Measurements from ENCODE around the gene C2orf42.
"Not testable (repeated sequence)": the region's sequence is repeated elsewhere in the genome, so short reads cannot be mapped to it uniquely, and the experiment has no call there.

The C2orf42 gene

GRCh38 chr2:70190418-70191243 is at the start of gene C2orf42:
TSS of gene C2orf42 (minus strand) at chr2:70191019. CDS start at chr2:70181985, 9,034 bp downstream.
- DNase-seq (ENCODE audit: low spot score) = peak; percentile 98

DNA sequence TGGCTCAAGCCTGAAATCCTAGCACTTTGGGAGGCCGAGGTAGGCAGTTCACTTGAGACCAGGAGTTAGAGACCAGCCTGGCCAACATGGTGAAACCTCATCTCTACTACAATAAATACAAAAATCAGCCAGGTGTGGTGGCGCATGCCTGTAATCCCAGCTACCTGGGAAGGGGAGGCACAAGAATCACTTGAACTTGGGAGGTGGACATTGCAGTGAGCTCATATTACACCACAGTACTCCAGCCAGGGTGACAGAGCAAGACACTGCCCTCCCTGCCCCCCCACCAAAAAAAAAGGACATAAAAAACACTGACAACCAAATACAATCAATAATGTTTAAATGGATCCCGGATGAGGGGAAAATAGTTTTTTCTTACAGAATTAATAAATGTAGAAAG is 49.8 kb upstream of the C2orf42 start:
- DNase-seq (ENCODE audit: low spot score) = no peak

- no peak for DNase-seq (ENCODE audit: low spot score)
Measured at GRCh38 chr2:70233926-70234325, 43.1 kb upstream of the C2orf42 start.

DNA sequence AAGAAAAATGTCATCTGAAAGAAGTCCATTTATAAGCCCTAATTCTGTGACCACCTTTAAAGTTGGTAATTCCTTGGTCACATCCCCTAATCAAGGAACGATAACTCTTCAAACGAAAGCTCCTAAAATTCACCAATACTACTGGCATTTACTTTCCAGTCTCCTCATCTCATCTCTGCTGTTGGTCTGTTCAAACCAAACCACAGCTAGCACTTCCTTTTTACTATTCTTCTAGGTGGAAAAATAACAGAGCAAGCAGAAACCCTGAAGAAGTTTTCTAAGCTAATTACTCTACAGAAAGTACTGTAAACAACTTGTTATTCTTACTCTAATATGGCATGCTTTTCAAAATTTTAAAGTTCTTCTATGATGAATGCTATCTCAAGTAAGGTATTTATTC is 36.0 kb upstream of the C2orf42 start:
- no peak for DNase-seq (ENCODE audit: low spot score)

DNA sequence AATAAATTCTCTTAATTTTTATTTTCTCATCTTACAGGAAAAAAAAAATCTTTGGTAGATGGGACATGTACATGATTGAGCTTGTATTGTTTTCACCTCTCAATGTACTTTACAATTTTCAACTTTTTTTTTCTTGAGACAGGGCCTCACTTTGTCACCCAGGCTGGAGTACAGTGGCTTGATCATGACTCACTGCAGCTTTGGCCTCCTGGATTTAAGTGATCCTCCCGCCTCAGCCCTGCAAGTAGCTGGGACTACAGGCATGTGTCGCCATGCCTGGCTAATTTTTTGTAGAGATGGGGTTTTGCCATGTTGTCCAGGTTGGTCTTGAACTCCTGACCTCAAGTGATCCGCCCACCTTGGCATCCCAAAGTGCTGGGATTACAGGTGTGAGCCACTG is 32.5 kb upstream of the C2orf42 start:
- not testable (repeated sequence) for DNase-seq (ENCODE audit: low spot score)

GRCh38 chr2:70214953-70215549 is 24.2 kb upstream of the C2orf42 start:
- peak; percentile 79 for DNase-seq (ENCODE audit: low spot score)

- DNase-seq (ENCODE audit: low spot score) = no peak
Measured at GRCh38 chr2:70214365-70214764, 23.5 kb upstream of the C2orf42 start.

- no peak for DNase-seq (ENCODE audit: low spot score)
Measured at GRCh38 chr2:70212298-70212932, 21.6 kb upstream of the C2orf42 start.

- no peak for DNase-seq (ENCODE audit: low spot score)
Measured at GRCh38 chr2:70211595-70211994, 20.8 kb upstream of the C2orf42 start.

DNA sequence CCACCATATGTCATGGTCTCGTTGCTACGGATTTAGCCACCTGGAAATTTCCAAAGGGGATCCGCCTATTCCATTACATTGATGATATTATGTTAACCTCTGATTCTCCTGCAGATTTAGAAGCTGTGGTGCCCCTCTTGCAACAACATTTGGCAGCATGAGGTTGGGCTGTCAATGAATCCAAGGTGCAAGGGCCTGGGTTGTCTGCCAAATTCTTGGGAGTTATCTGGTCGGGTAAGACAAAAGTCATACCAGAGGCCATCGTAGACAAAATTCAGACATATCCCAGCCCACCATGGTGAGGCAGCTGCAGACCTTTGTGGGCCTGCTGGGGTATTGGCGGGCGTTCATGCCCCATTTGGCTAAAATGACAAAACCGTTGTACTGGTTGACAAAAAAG is 13.6 kb upstream of the C2orf42 start:
- no peak for DNase-seq (ENCODE audit: low spot score)

DNA sequence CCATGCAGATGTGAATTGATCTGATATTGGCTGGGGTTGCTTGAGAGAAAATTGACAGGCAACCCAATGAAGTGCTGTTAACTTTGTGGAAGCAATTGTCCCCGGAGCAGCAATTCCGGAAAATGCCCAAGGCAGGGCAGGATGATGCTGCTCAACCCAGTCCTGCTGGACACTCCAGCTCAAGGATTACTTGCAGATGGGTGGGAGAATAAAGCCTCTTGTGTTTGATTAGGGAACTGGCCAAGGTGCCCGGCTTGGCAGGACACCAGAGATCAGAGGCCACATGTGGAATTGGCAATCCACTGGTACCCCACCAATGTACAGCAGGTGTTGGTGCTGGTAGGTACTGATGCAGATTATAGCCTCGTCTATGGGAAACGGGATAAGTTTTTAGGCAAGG is 12.3 kb upstream of the C2orf42 start:
- no peak for DNase-seq (ENCODE audit: low spot score)

GRCh38 chr2:70202236-70202806 is 11.5 kb upstream of the C2orf42 start:
- DNase-seq (ENCODE audit: low spot score) = no peak

DNA sequence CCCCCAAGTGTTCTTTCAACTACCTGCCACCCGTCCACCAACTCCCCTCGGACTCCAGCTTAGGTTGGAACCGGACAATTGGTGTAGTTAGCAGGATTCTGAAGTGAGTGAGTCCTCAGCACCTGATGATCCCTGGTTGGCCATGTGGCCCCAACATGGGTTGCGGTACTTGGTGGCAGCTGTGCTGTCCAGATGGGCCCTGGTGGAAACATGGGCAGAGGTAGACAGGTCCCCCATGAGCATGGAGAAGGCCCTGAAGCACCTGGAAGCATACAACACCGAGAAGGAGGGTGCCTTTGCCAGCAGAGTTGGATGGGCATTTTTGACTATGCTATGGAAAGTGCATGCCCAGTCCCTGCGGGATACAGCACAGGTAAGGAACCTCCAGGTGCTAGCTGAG is 11.0 kb upstream of the C2orf42 start:
- DNase-seq (ENCODE audit: low spot score) = no peak

DNA sequence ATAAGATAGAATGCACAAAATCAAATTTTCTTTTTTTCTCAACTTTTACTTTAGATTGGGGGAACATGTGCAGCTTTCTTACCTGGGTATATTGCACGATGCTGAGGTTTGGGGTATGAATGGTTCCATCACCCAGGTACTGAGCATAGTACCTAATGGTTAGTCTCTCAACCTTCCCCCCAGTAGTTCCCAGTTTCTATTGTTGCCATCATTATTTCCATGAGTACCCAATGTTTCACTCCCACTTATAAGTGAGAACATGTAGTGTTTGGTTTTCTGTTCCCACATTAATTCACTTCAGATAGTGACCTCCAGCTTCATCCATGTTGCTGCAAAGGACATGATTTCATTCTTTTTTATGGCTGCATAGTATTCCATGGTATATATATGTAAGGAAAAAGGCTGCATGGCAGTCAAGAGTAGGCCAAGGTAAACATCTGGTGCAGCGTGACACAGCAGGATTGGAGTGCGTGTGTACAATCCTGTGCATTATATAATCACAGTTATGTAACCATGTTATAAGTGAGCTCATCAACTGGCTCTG is 10.5 kb upstream of the C2orf42 start:
- no peak for DNase-seq (ENCODE audit: low spot score)

- no peak for DNase-seq (ENCODE audit: low spot score)
Measured at GRCh38 chr2:70199320-70199864, 8.6 kb upstream of the C2orf42 start.

GRCh38 chr2:70192516-70192915 is 1.7 kb upstream of the C2orf42 start:
- DNase-seq (ENCODE audit: low spot score) = no peak

GRCh38 chr2:70191244-70191735 is 471 bp upstream of the C2orf42 start:
- DNase-seq (ENCODE audit: low spot score) = no peak

DNA sequence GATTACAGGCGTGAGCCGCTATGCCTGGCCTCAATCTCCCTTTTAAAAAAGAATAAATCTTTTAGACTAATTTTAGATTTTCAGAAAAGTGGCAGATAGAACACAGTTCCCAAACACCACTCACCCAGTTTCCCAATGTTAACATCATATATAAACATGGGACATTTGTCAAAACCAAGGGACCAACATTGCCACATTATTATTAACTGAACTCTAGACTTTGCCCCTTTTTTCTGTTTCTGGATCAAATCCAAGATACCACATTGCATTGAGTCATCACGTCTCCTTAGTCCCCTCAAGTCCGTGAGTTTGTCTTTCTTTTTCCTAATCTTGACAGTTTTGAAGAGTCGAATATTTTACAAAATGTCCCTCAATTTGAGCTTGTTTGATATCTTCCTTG is 2.4 kb downstream of the C2orf42 start:
- DNase-seq (ENCODE audit: low spot score) = no peak

GRCh38 chr2:70187170-70187569 is 3.6 kb downstream of the C2orf42 start:
- DNase-seq (ENCODE audit: low spot score) = not testable (repeated sequence)

DNA sequence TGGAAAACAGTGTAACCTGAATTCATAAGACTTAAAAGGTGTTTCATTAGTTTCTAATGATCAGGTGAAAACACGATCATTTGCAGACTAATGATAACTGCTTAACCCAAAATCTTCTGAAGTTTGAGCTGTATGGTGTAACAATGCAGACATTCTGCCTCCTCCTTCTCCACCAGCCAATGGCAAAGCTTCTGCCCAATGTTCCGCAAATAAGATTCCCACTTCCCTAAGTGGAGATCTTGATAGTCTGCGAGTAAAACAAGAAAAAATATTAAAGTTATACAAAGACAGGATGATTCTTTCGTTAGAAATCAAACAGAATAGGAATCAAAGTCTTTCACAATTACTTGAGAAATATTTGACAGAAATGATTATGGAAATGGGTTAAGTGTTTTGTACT is 8.1 kb downstream of the C2orf42 start:
- DNase-seq (ENCODE audit: low spot score) = no peak

- DNase-seq (ENCODE audit: low spot score) = no peak
Measured at GRCh38 chr2:70181363-70181956, 9.4 kb downstream of the C2orf42 start.

DNA sequence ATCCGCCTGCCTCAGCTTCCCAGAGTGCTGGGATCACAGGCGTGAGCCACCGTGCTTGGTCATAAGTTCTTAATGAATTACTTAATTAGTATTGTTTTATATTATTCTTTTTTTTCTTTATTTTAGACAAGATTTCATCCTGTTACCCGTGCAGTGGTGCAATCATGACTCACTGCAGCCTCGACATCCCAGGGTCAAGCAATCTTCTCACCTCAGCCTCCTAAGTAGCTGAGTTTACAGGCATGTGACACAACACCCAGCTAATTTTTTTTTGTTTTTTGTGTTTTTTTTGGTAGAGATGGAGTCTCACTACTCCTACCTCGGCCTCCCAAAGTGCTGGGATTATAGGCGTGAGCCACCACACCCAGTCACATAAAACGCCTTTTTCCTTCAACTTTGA is 17.3 kb downstream of the C2orf42 start:
- no peak for DNase-seq (ENCODE audit: low spot score)
